GM12878 (cell line): ENCODE measurements around the gene LHFPL2. TPM values are rescaled to one million over a fixed set of nuclear protein-coding genes. Genes with fewer than 3 reads are reported as not detected.

Experiments used
- ATAC-seq: fragments of 200-7000 bp; cut with Tn5 transposase; 3 replicates; pipeline ENCODE4 v1.9.1; 2020; ENCODE audit warnings: mild to moderate bottlenecking, moderate library complexity
- BruUV-seq: library from RNA; stranded (reverse); fragments of 400-500 nt; replicated peaks from 2 replicates; lab custom pipeline; 2021; lab: Mats Ljungman, UMichigan
- CTCF ChIA-PET: fragments of 300-600 bp; sonication (Branson Sonifier 250); formaldehyde crosslinking; extraction: SDS; loops from one replicate; lab custom pipeline; 2021; ENCODE audit warnings: inconsistent platforms; lab: Yijun Ruan, JAX
- POLR2A ChIA-PET: fragments of 350-600 bp; formaldehyde crosslinking; extraction: SDS; loops from one replicate; lab custom pipeline; 2021; ENCODE audit warnings: inconsistent platforms; lab: Charles Lee
- RAD21 ChIA-PET: fragments of 300-600 bp; sonication (Branson Sonifier 250); formaldehyde crosslinking; loops from one replicate; lab custom pipeline; 2023; ENCODE audit warnings: antibody characterized with exemption; ENCODE audit not compliant: unreplicated experiment; lab: Charles Lee
- SMC1A ChIA-PET: fragments of 300-600 bp; sonication (Branson Sonifier 250); formaldehyde crosslinking; loops from one replicate; lab custom pipeline; 2023; ENCODE audit not compliant: unreplicated experiment, uncharacterized antibody; lab: Charles Lee
- DNase-seq: peaks from one replicate; pipeline ENCODE4 v3.0.0-alpha.2; 2011; ENCODE audit warnings: low read depth, low spot score
- FAIRE-seq: peaks from 3 replicates; lab custom pipeline; 2011; peaks lifted over from hg19 to GRCh38; lab: Jason Lieb, UNC
- H2AFZ ChIP-seq: 2 replicates; pipeline ENCODE4 v1.6.0; 2011; ENCODE audit warnings: low read depth, low read length, control low read depth; ENCODE audit not compliant: control insufficient read depth
- H3K27ac ChIP-seq: 2 replicates; pipeline ENCODE4 v1.5.1; 2011; ENCODE audit warnings: control low read depth; ENCODE audit not compliant: control insufficient read depth, insufficient read depth
- H3K27me3 ChIP-seq, 2 experiments: replicated peaks in 1 of 2; 2 replicates each; pipeline versions ENCODE4 v1.6.0 to v1.6.1; 2011; ENCODE audit warnings: low read length in 1 of 2; ENCODE audit not compliant: control insufficient read depth in 2 of 2, insufficient read depth in 2 of 2
- H3K36me3 ChIP-seq, 2 experiments: 2 replicates each; pipeline ENCODE4 v1.5.1; 2011; ENCODE audit warnings: low read length in 1 of 2; ENCODE audit not compliant: control insufficient read depth in 2 of 2, insufficient read depth in 2 of 2
- H3K4me1 ChIP-seq: 2 replicates; pipeline ENCODE4 v1.6.1; 2011; ENCODE audit warnings: mild to moderate bottlenecking, low read length, moderate library complexity, mixed read lengths; ENCODE audit not compliant: control insufficient read depth, insufficient read depth
- H3K4me2 ChIP-seq: 2 replicates; pipeline ENCODE4 v1.6.0; 2011; ENCODE audit warnings: control low read depth; ENCODE audit not compliant: control insufficient read depth, insufficient read depth
- H3K4me3 ChIP-seq: fragments of 200-600 bp; sonication (generic); 2 replicates; pipeline ENCODE4 v1.5.1; 2016
- H3K79me2 ChIP-seq: 2 replicates; pipeline ENCODE4 v1.6.0; 2011; ENCODE audit warnings: low read length; ENCODE audit not compliant: control insufficient read depth, insufficient read depth
- H3K9ac ChIP-seq: 2 replicates; pipeline ENCODE4 v1.8.0; 2011; ENCODE audit warnings: low read length, control low read depth, mixed read lengths; ENCODE audit not compliant: control insufficient read depth, insufficient read depth
- H3K9me3 ChIP-seq: replicated peaks from 3 replicates; pipeline ENCODE4 v1.5.1; 2011; ENCODE audit warnings: mild to moderate bottlenecking, low read length; ENCODE audit not compliant: control insufficient read depth, insufficient read depth
- H4K20me1 ChIP-seq: 2 replicates; pipeline ENCODE4 v1.6.0; 2011; ENCODE audit not compliant: control insufficient read depth, insufficient read depth
- BCLAF1 ChIP-seq: fragments of 450-650 bp; IDR thresholded peaks from 2 replicates; pipeline ENCODE4 v1.6.1; 2017; ENCODE audit warnings: antibody characterized with exemption, mild to moderate bottlenecking, moderate library complexity
- CBX3 ChIP-seq: fragments of 200-600 bp; sonication (generic); IDR thresholded peaks from 2 replicates; pipeline ENCODE4 v1.6.1; 2016; ENCODE audit warnings: low read depth, borderline replicate concordance
- FOXK2 ChIP-seq: fragments of 450-650 bp; IDR thresholded peaks from 2 replicates; pipeline ENCODE4 v1.6.1; 2017; ENCODE audit warnings: mild to moderate bottlenecking, moderate library complexity
- HCFC1 ChIP-seq: fragments of 150-350 bp; IDR thresholded peaks from 2 replicates; pipeline ENCODE4 v1.6.1; 2014; ENCODE audit warnings: low read length
- IKZF1 ChIP-seq: fragments of 450-650 bp; conservative IDR thresholded peaks from 2 replicates; pipeline ENCODE4 v1.6.1; 2017; ENCODE audit warnings: antibody characterized with exemption, mild to moderate bottlenecking
- MTA2 ChIP-seq: fragments of 450-650 bp; IDR thresholded peaks from 2 replicates; pipeline ENCODE4 v1.6.1; 2016; ENCODE audit warnings: low read depth, mild to moderate bottlenecking, moderate library complexity
- NFYA ChIP-seq: IDR thresholded peaks from 2 replicates; pipeline ENCODE4 v1.6.1; 2011; ENCODE audit warnings: low read depth, mild to moderate bottlenecking, low read length, improper control_type of control experiment, borderline replicate concordance
- RCOR1 ChIP-seq: conservative IDR thresholded peaks from 2 replicates; pipeline ENCODE4 v1.6.1; 2012; ENCODE audit warnings: low read depth, low read length, improper control_type of control experiment
- TBL1XR1 ChIP-seq: IDR thresholded peaks from 2 replicates; pipeline ENCODE4 v1.6.1; 2012; ENCODE audit warnings: low read depth, low read length, improper control_type of control experiment
- YBX1 ChIP-seq: fragments of 450-650 bp; IDR thresholded peaks from 2 replicates; pipeline ENCODE4 v1.6.1; 2016; ENCODE audit warnings: antibody characterized with exemption
- ZZZ3 ChIP-seq: IDR thresholded peaks from 2 replicates; pipeline ENCODE4 v1.6.1; 2011; ENCODE audit warnings: low read depth; ENCODE audit not compliant: control insufficient read depth, insufficient read length
- WGBS: methylation state at CpG from one replicate; pipeline ENCODE4 v1.1.6; 2016; ENCODE audit warnings: low lambda C conversion rate; ENCODE audit not compliant: insufficient replicate concordance, insufficient coverage; ENCODE audit errors: missing lambda C conversion rate; 5-methylcytosine and 5-hydroxymethylcytosine counted together
- in situ Hi-C: fragments of 300-500 bp; cut with MboI; formaldehyde crosslinking; loops from 9 replicates; pipeline ENCODE4 v1.14.3; 2018; ENCODE audit warnings: mixed read lengths
- intact Hi-C: fragments of 100-400 bp; cut with micrococcal nuclease; formaldehyde crosslinking; loops from one replicate; pipeline ENCODE4 v1.14.2; 2022; ENCODE audit not compliant: unreplicated experiment
- polyA plus RNA-seq, 11 experiments: library from polyadenylated mRNA; depleted of rRNA in 4 of 11; unstranded in 6 of 11; stranded (reverse) in 5 of 11; fragments of >200 nt; fragmentation: Nextera tagmentation in 4 of 11; fragmentation: Illumina TruSeq in 1 of 11; extraction: Ambion mirVana in 4 of 11; extraction: Trizol in 1 of 11; gene quantifications; 1 replicate in 1 of 11; 2 replicates in 10 of 11; pipeline versions ENCODE4 v1.2.1 to v1.2.3, GENCODE V29; 2011 to 2016; ENCODE audit warnings: inconsistent platforms in 2 of 11, missing spikeins in 2 of 11, low read depth in 1 of 11
- total RNA-seq, 4 experiments: library from RNA; depleted of rRNA in 3 of 4; stranded (reverse); fragments of >200 nt in 3 of 4; fragmentation: Illumina TruSeq in 1 of 4; extraction: Trizol in 1 of 4; gene quantifications; 2 replicates each; pipeline versions ENCODE4 v1.2.1 to v1.2.3, GENCODE V29; 2013 to 2021
- TF ChIP-seq, protein P1 (sequence below): fragments of 450-650 bp; formaldehyde crosslinking; IDR thresholded peaks from 2 replicates; pipeline ENCODE4 v1.5.0; 2022; ENCODE audit warnings: mild to moderate bottlenecking, missing genetic modification characterization
- TF ChIP-seq, protein P2 (sequence below): fragments of 450-650 bp; IDR thresholded peaks from 2 replicates; pipeline ENCODE4 v1.6.1; 2016; ENCODE audit warnings: mild to moderate bottlenecking
- TF ChIP-seq, protein P3 (sequence below): fragments of 450-650 bp; IDR thresholded peaks from 2 replicates; pipeline ENCODE4 v1.6.1; 2017; ENCODE audit warnings: borderline replicate concordance

The LHFPL2 gene
- total and polyA plus RNA-seq, 10 of the 15 experiments (the other 5 are each of a cell fraction or from before 2014, with no cell fraction given): 4.1 to 21.8 (median 12.5) TPM

DNA sequence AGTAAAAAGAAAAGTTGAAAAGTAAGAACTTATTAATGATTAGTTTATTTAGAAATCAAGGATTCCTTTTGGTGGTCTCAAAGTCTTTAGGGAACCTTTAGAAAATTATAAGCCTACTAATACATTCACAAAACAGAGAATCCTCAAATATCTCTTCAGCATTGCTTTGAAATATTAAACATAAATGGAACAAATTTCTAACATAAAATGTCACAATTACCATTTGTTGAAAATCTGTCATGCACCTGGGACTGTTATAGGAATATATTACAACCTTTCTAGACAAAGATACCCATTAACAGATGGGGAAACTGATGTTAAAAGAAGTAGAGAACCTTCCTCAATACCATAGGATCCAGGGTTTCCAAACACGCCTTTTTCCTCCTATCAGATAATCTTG, 83.2 kb downstream of the LHFPL2 start:
- 91% methylated on average over 1 of the region's 1 CpG for WGBS
- POLR2A ChIA-PET: no interaction called here
- FAIRE-seq: no peak
- H3K36me3 ChIP-seq: peaks cover 2 to 9% of the 10 kb centered on the region in 2 experiments; a peak in 3 of 4 replicates
- H3K4me3 ChIP-seq: no peak overlapping the region
- TF ChIP-seq BCLAF1 (no peak), YBX1 (no peak), IKZF1 (no peak), RCOR1 (no peak), FOXK2 (no peak), TBL1XR1 (no peak), NFYA (no peak), ZZZ3 (no peak), MTA2 (no peak), CBX3 (no peak), HCFC1 (no peak)
- TF ChIP-seq, protein P1, sequence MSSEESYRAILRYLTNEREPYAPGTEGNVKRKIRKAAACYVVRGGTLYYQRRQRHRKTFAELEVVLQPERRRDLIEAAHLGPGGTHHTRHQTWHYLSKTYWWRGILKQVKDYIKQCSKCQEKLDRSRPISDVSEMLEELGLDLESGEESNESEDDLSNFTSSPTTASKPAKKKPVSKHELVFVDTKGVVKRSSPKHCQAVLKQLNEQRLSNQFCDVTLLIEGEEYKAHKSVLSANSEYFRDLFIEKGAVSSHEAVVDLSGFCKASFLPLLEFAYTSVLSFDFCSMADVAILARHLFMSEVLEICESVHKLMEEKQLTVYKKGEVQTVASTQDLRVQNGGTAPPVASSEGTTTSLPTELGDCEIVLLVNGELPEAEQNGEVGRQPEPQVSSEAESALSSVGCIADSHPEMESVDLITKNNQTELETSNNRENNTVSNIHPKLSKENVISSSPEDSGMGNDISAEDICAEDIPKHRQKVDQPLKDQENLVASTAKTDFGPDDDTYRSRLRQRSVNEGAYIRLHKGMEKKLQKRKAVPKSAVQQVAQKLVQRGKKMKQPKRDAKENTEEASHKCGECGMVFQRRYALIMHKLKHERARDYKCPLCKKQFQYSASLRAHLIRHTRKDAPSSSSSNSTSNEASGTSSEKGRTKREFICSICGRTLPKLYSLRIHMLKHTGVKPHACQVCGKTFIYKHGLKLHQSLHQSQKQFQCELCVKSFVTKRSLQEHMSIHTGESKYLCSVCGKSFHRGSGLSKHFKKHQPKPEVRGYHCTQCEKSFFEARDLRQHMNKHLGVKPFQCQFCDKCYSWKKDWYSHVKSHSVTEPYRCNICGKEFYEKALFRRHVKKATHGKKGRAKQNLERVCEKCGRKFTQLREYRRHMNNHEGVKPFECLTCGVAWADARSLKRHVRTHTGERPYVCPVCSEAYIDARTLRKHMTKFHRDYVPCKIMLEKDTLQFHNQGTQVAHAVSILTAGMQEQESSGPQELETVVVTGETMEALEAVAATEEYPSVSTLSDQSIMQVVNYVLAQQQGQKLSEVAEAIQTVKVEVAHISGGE (CRISPR knock-in tag): no peak
- TF ChIP-seq, protein P2, sequence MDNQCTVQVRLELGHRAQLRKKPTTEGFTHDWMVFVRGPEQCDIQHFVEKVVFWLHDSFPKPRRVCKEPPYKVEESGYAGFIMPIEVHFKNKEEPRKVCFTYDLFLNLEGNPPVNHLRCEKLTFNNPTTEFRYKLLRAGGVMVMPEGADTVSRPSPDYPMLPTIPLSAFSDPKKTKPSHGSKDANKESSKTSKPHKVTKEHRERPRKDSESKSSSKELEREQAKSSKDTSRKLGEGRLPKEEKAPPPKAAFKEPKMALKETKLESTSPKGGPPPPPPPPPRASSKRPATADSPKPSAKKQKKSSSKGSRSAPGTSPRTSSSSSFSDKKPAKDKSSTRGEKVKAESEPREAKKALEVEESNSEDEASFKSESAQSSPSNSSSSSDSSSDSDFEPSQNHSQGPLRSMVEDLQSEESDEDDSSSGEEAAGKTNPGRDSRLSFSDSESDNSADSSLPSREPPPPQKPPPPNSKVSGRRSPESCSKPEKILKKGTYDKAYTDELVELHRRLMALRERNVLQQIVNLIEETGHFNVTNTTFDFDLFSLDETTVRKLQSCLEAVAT: no peak
- TF ChIP-seq, protein P3, sequence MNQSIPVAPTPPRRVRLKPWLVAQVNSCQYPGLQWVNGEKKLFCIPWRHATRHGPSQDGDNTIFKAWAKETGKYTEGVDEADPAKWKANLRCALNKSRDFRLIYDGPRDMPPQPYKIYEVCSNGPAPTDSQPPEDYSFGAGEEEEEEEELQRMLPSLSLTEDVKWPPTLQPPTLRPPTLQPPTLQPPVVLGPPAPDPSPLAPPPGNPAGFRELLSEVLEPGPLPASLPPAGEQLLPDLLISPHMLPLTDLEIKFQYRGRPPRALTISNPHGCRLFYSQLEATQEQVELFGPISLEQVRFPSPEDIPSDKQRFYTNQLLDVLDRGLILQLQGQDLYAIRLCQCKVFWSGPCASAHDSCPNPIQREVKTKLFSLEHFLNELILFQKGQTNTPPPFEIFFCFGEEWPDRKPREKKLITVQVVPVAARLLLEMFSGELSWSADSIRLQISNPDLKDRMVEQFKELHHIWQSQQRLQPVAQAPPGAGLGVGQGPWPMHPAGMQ: no peak
- TF ChIP-seq, all 136 proteins: peak for 0
- no peak overlapping the region for H2AFZ ChIP-seq
- ChIA-PET SMC1A (interaction anchor here (1.2 to 3.4 kb wide), 7 partner anchors 11 to 334 kb away, joined by 3 to 13 read pairs (median 4); no protein-coding TSS in a partner anchor), RAD21 (interaction anchor here (1.2 to 1.5 kb wide), 3 partner anchors 11 to 421 kb away, joined by 3 to 5 read pairs (median 3); no protein-coding TSS in a partner anchor), CTCF (interaction anchor here (1.2 to 2.0 kb wide), 4 partner anchors 14 to 28 kb away, joined by 3 to 9 read pairs (median 4); no protein-coding TSS in a partner anchor)
- H3K9me3 ChIP-seq: peaks cover 2% of the 10 kb centered on the region; the same call in 2 of the 3 replicates
- ATAC-seq (no peak), DNase-seq (no peak)
- H3K27me3 ChIP-seq: no peaks in the 10 kb centered on the region
- H3K9ac ChIP-seq: no peak overlapping the region
- H3K4me1 ChIP-seq: peaks cover 13% of the 10 kb centered on the region
- no peaks in the 10 kb centered on the region; the same call in none of the 2 replicates for H3K79me2 ChIP-seq
- no TSS peak for BruUV-seq
- H3K27ac ChIP-seq: no peak overlapping the region
- intact Hi-C loops (no loop called here), in situ Hi-C loops (no loop called here)
- no peak overlapping the region for H3K4me2 ChIP-seq
- no peaks in the 10 kb centered on the region for H4K20me1 ChIP-seq
